Heart left ventricle (tissue), 16 donors: ENCODE measurements around the gene ANKS3. TPM values are rescaled to one million over a fixed set of nuclear protein-coding genes. Genes with fewer than 3 reads are reported as not detected.

Experiments
- ATAC-seq, 4 donors: fragments of 200-7000 bp; cut with Tn5 transposase; one replicate each; pipeline ENCODE4 v1.9.1; 2020 to 2022; ENCODE audit warnings: moderate library complexity in 4 of 4, mild to moderate bottlenecking in 3 of 4, moderate number of reproducible peaks in 1 of 4
- DNase-seq, 5 donors: peaks; one replicate each; pipeline ENCODE4 v3.0.0-alpha.2; 2020
- H3K27ac ChIP-seq, 12 donors: fragments of 200-600 bp; sonication (generic) in 4 of 12; one replicate each; pipeline versions ENCODE4 v1.5.0 to v1.8.0; 2016 to 2022; ENCODE audit warnings: mild to moderate bottlenecking in 2 of 12
- H3K27me3 ChIP-seq, 9 donors: fragments of 200-600 bp; sonication (generic) in 2 of 9; one replicate each; pipeline versions ENCODE4 v1.5.1 to v1.8.0; 2016 to 2022; ENCODE audit warnings: mild to moderate bottlenecking in 3 of 9
- H3K36me3 ChIP-seq, 9 donors: fragments of 200-600 bp; sonication (generic) in 2 of 9; one replicate each; pipeline versions ENCODE4 v1.5.0 to v1.8.0; 2018 to 2022; ENCODE audit warnings: mild to moderate bottlenecking in 2 of 9
- H3K4me1 ChIP-seq, 12 donors: fragments of 200-600 bp; sonication (generic) in 4 of 12; one replicate each; pipeline versions ENCODE4 v1.5.0 to v1.8.0; 2016 to 2022; ENCODE audit warnings: mild to moderate bottlenecking in 3 of 12
- H3K4me3 ChIP-seq, 12 donors: fragments of 200-600 bp; sonication (generic) in 4 of 12; one replicate each; pipeline versions ENCODE4 v1.5.0 to v1.8.0; 2017 to 2022; ENCODE audit warnings: mild to moderate bottlenecking in 9 of 12, moderate library complexity in 4 of 12
- H3K9me3 ChIP-seq, 12 donors: fragments of 200-600 bp; sonication (generic) in 4 of 12; one replicate each; pipeline versions ENCODE4 v1.5.0 to v1.8.0; 2016 to 2022; ENCODE audit warnings: mild to moderate bottlenecking in 1 of 12
- POLR2A ChIP-seq, 2 donors: fragments of 450-650 bp; IDR thresholded peaks; one replicate each; pipeline ENCODE4 v1.6.1; 2017; ENCODE audit warnings: antibody characterized with exemption in 2 of 2, mild to moderate bottlenecking in 2 of 2, moderate library complexity in 2 of 2
- WGBS, 4 donors: extraction: QIAGEN DNeasy Blood & Tissue Kit in 2 of 4; methylation state at CpG; one replicate each; pipeline versions ENCODE4 v1.1.5 to v1.1.7; 2013 to 2018; 5-methylcytosine and 5-hydroxymethylcytosine counted together
- intact Hi-C, 10 donors: fragments of 100-400 bp; cut with DNase I; formaldehyde crosslinking; loops; one replicate each; pipeline versions ENCODE4 v1.11.1 to v1.14.2; 2022
- polyA plus RNA-seq, 2 donors: library from polyadenylated mRNA; stranded (reverse); fragments of 200-250 nt; gene quantifications; one replicate each; pipeline ENCODE4 v1.2.3, GENCODE V29; 2013
- total RNA-seq, 9 donors: library from RNA; depleted of rRNA in 2 of 9; stranded (reverse); fragments of >200 nt in 2 of 9; fragmentation: NEBNext Ultra II Directional in 3 of 9; extraction: Animal tissue kit (Norgen Biotek cat#: 25700) in 3 of 9; gene quantifications; one replicate each; pipeline versions ENCODE4 v1.1.0 to v1.2.4, GENCODE V29; 2016 to 2023
- TF ChIP-seq, protein P1 (sequence below), 12 donors: fragments of 200-600 bp; sonication (generic) in 4 of 12; IDR thresholded peaks; one replicate each; pipeline versions ENCODE4 v1.5.0 to v1.8.0; 2018 to 2022; ENCODE audit warnings: antibody characterized with exemption in 12 of 12, mild to moderate bottlenecking in 5 of 12
- donor health status: ischemic (EF 13 %, LVEDD 7.1; RV severe dilation, severe dysfunction).
- donor health status: healthy with polysubstance abuse.
- donor health status: DM: no; HTN: yes; CAD: no.
- donor health status: DM: no; HTN: no; CAD: no.
- donor health status: ischemic (EF 25% LVEDD 6.9; RV normal size, moderate dysfunction).
- donor health status: ischemic (EF 25% LVEDD 5.7; RV mildly dilated, moderate dysfunction).
- donor health status: healthy.
- donor health status: DM: yes; HTN: yes; CAD: no.
- donor health status: ischemic (EF 35%, LVEDD 5.7; RV mildly dilated, moderate dysfunction).
- donor health status: nonischemic (EF 11% LVEDD 7.7; RV severe dilation, severe dysfunction).
- donor health status: DM: yes; HTN: yes; CAD: no.
- donor health status: PGD.
- donor health status: ischemic (EF 29% LVEDD 5.4; RV normal size, mild dysfunction).
- donor health status: nonischemic (EF 23%, LVEDD 6.1; RV moderate dilation, normal function).

ANKS3 gene
- total and polyA plus RNA-seq, 11 donors, result 5.1 to 12.7 (median 9.2) TPM

GRCh38 chr16:4699046-4699556 lies 35.0 kb downstream of the ANKS3 start:
- TF ChIP-seq POLR2A (IDR thresholded peaks at IDR 0.05), result no peak
- TF ChIP-seq, protein P1, sequence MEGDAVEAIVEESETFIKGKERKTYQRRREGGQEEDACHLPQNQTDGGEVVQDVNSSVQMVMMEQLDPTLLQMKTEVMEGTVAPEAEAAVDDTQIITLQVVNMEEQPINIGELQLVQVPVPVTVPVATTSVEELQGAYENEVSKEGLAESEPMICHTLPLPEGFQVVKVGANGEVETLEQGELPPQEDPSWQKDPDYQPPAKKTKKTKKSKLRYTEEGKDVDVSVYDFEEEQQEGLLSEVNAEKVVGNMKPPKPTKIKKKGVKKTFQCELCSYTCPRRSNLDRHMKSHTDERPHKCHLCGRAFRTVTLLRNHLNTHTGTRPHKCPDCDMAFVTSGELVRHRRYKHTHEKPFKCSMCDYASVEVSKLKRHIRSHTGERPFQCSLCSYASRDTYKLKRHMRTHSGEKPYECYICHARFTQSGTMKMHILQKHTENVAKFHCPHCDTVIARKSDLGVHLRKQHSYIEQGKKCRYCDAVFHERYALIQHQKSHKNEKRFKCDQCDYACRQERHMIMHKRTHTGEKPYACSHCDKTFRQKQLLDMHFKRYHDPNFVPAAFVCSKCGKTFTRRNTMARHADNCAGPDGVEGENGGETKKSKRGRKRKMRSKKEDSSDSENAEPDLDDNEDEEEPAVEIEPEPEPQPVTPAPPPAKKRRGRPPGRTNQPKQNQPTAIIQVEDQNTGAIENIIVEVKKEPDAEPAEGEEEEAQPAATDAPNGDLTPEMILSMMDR (IDR thresholded peaks at IDR 0.05), result no peak
- no peaks in the 10 kb centered on the region for H3K27me3 ChIP-seq
- WGBS, 4 donors, result 86 to 91% (median 89%) methylated on average over 17 to 19 of the region's 19 CpGs
- no peak overlapping the region for H3K27ac ChIP-seq
- DNase-seq, result no peak
- H3K9me3 ChIP-seq, result no peaks in the 10 kb centered on the region
- intact Hi-C loops, result loop anchor here in 2 of 10 donors (5.0 to 10.0 kb wide), 2 partner anchors 33 to 256 kb away; partner anchors contain the start of genes ANKS3 (in 1 of the 2), DNAAF8 (in 1 of the 2) and SEC14L5 (in 1 of the 2)
- ATAC-seq, result no peak
- no peak overlapping the region for H3K4me3 ChIP-seq
- peaks cover 4 to 37% (median 16%) of the 10 kb centered on the region in 12 donors for H3K4me1 ChIP-seq
- H3K36me3 ChIP-seq, result peaks cover 0 to 88% (median 73%) of the 10 kb centered on the region in 9 donors

- H3K4me1 ChIP-seq, result peaks cover 4 to 40% (median 16%) of the 10 kb centered on the region in 12 donors
- intact Hi-C loops, result loop anchor here in 2 of 10 donors (5.0 to 10.0 kb wide), 2 partner anchors 34 to 256 kb away; partner anchors contain the start of genes ANKS3 (in 1 of the 2), DNAAF8 (in 1 of the 2) and SEC14L5 (in 1 of the 2)
- DNase-seq (peak in 1 of 5 donors; percentile 27), ATAC-seq (no peak)
- no peak overlapping the region for H3K27ac ChIP-seq
- 91 to 95% (median 93%) methylated on average over 23 to 36 of the region's 36 CpGs for WGBS, 4 donors
- H3K36me3 ChIP-seq, result peaks cover 0 to 83% (median 70%) of the 10 kb centered on the region in 9 donors
- no peak for TF ChIP-seq POLR2A (IDR thresholded peaks at IDR 0.05)
- TF ChIP-seq, protein P1 (IDR thresholded peaks at IDR 0.05), result no peak
- H3K4me3 ChIP-seq, result no peak overlapping the region
- no peaks in the 10 kb centered on the region for H3K9me3 ChIP-seq
- H3K27me3 ChIP-seq, result no peaks in the 10 kb centered on the region
These were observed 35.6 kb downstream of the ANKS3 start for GRCh38 chr16:4698321-4699045.

- Histone ChIP-seq H3K9me3 (no peaks in the 10 kb centered on the region), H3K36me3 (peaks cover 0 to 80% (median 67%) of the 10 kb centered on the region in 9 donors), H3K4me3 (no peak overlapping the region), H3K27ac (no peak overlapping the region), H3K4me1 (peaks cover 5 to 44% (median 19%) of the 10 kb centered on the region in 12 donors), H3K27me3 (no peaks in the 10 kb centered on the region)
- DNase-seq (peak in 1 of 5 donors; percentile 25), ATAC-seq (no peak)
- TF ChIP-seq POLR2A (IDR thresholded peaks at IDR 0.05), result no peak
- TF ChIP-seq, protein P1 (IDR thresholded peaks at IDR 0.05), result no peak
- intact Hi-C loops, result loop anchor here in 2 of 10 donors (5.0 to 10.0 kb wide), 2 partner anchors 34 to 257 kb away; partner anchors contain the start of genes ANKS3 (in 1 of the 2), DNAAF8 (in 1 of the 2) and SEC14L5 (in 1 of the 2)
- 85 to 91% (median 89%) methylated on average over 5 to 9 of the region's 9 CpGs for WGBS, 4 donors
These were observed 36.2 kb downstream of the ANKS3 start for GRCh38 chr16:4697848-4698291.
